Stimulated activated CD4-positive, alpha-beta T cell treated with anti-CD3 and anti-CD28 coated beads, Interleukin-4, amount 100 ng/mL, for 4 hours (primary cell): ENCODE results near the gene AMY1B.
"Not testable (repeated sequence)": the region's sequence is repeated elsewhere in the genome, so short reads cannot be mapped to it uniquely, and the experiment has no call there.

Source experiments
- DNase-seq, 2 experiments: peaks; one replicate each; pipeline ENCODE4 v3.0.0-alpha.2; 2020

AMY1B gene

DNA sequence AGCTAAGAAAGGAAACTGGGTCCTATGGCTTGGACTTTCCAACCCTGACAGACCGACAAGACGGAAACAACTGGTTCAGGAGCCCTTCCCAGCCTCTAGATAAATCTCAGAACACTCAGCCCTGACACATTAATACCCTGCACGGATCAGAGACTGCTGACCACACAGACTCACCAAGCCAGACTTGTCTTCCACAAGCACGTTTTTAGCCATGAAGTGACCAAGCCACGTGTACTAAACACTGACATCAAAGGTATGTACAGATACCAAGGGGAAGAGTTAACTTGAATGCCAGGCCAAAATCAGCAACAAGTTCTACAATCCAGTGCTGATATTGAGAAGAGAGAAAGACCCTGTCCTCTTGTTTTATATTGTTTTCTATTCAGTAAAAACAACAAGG lies at the start of gene AMY1B:
Gene AMY1B, minus strand, starts transcription at position 101 of the 400 bp plus-strand sequence. CDS start 571 bp downstream, outside the sequence.
- not testable (repeated sequence) for DNase-seq

DNA sequence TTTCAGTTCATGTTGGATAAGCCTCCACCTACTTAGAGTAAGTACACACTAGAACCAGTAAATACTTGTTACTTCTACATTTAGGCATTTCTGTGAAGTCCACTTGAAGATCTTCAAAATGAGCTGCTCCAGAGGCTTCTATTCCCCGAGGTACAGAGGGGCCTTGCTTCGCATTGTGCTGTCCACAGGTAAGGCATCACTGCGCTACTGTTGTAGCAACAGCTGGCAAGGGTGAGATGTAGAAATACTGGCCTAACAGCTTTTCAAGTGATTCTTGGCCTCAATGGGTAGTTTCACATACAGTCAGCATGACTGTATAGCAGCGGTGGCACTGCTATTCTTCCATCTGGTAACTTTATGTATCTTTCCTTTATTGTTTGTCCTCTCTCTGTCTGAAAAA lies 49.0 kb upstream of the AMY1B start:
- DNase-seq, result not testable (repeated sequence)

DNA sequence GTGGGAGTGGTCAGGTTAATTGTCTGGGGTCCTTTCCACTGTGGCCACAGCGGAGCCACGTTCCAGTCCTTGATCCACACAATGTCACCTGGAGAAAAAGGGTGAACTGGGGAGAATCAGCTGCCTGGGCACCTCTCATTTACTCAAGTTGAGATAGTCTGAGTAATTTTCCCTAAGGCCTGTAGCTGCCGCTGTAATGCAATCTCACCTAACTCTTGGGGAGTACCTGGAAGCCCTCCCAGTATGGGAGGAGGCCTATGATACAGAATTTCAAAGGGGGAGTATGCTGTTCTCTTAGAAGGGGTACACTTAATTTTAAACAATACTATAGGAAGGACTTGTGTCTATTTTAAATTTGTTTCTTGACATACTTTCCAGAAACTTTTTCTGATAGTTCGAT lies 48.4 kb upstream of the AMY1B start:
- not testable (repeated sequence) for DNase-seq

DNA sequence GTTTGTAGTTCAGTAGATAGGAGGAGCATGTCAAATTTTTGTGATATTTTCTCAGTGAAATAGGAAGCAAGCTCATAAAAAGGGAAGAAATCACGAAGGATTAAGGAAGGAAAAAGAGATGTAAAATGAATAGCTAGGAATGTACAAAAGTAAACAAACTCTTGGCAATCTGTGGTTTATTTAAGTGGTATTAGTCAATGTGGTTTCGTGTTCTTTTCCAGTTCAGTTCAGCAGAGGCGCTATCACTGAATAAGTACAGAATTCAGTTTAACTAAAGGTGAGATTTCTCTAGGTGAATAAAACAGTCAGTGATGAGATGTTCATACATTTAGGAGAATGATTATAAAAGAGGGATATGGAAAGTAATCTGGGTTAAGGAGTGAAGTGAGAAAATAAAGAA lies 42.0 kb upstream of the AMY1B start:
- not testable (repeated sequence) for DNase-seq

DNA sequence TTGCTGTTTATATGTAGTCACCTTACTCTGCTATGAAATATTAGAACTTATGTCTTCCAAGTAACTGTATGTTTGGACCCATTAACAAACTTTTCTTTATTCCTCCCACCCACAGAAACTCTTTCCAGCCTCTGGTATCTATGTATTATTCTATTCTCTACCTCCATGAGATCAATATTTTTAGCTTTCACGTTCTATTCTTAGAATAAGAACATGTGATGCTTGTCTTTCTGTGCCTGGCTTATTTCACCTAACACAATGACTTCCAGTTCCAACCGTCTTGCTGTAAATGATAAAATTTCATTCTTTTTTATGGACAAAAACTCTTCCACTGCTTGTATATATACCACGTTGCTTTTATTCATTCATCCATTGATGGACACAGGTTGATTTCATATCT lies 39.3 kb upstream of the AMY1B start:
- not testable (repeated sequence) for DNase-seq

DNA sequence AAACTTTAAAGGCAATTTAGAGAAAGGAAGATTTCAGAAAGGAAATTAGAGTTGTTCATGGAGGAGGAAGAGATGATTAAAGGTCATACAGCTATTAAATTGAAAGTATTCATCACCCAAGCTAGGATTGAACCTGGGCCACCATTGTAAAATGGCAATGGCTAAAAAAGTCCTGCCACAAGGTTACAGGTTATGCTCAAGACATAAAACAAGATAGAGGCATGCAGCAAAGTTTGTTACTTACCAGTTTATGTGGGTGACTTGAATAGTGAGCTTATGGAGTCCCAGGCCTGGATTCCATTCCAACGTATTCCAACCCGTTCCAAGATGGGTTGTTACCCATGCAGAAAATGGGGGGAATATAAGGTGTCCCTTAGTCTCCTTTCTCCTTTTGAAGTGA lies 25.5 kb upstream of the AMY1B start:
- not testable (repeated sequence) for DNase-seq

DNA sequence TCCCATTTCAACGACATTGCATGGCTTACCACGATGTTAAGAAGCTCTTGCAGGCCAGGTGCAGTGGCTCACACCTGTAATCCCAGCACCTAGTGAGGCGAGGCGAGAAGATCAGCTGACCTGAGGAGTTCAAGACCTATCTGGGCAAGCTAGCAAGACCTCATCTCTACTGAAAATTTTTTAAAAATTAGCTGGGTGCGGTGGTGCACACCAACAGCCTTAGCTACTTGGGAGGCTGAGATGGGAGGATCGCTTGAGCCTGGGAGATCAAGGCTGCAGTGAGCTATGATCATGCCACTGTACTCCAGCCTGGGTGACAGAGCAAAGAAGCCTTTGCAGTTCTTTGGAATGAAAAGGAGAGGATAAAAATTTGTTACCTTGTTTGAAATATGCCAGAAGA lies 21.4 kb upstream of the AMY1B start:
- not testable (repeated sequence) for DNase-seq

DNA sequence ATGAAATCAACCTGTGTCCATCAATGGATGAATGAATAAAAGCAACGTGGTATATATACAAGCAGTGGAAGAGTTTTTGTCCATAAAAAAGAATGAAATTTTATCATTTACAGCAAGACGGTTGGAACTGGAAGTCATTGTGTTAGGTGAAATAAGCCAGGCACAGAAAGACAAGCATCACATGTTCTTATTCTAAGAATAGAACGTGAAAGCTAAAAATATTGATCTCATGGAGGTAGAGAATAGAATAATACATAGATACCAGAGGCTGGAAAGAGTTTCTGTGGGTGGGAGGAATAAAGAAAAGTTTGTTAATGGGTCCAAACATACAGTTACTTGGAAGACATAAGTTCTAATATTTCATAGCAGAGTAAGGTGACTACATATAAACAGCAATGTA lies 14.4 kb upstream of the AMY1B start:
- not testable (repeated sequence) for DNase-seq

DNA sequence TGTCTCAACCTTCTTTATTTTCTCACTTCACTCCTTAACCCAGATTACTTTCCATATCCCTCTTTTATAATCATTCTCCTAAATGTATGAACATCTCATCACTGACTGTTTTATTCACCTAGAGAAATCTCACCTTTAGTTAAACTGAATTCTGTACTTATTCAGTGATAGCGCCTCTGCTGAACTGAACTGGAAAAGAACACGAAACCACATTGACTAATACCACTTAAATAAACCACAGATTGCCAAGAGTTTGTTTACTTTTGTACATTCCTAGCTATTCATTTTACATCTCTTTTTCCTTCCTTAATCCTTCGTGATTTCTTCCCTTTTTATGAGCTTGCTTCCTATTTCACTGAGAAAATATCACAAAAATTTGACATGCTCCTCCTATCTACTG lies 11.7 kb upstream of the AMY1B start:
- not testable (repeated sequence) for DNase-seq

DNA sequence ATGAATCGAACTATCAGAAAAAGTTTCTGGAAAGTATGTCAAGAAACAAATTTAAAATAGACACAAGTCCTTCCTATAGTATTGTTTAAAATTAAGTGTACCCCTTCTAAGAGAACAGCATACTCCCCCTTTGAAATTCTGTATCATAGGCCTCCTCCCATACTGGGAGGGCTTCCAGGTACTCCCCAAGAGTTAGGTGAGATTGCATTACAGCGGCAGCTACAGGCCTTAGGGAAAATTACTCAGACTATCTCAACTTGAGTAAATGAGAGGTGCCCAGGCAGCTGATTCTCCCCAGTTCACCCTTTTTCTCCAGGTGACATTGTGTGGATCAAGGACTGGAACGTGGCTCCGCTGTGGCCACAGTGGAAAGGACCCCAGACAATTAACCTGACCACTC lies 5.2 kb upstream of the AMY1B start:
- DNase-seq, result not testable (repeated sequence)

DNA sequence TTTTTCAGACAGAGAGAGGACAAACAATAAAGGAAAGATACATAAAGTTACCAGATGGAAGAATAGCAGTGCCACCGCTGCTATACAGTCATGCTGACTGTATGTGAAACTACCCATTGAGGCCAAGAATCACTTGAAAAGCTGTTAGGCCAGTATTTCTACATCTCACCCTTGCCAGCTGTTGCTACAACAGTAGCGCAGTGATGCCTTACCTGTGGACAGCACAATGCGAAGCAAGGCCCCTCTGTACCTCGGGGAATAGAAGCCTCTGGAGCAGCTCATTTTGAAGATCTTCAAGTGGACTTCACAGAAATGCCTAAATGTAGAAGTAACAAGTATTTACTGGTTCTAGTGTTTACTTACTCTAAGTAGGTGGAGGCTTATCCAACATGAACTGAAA lies 4.7 kb upstream of the AMY1B start:
- DNase-seq, result not testable (repeated sequence)

DNA sequence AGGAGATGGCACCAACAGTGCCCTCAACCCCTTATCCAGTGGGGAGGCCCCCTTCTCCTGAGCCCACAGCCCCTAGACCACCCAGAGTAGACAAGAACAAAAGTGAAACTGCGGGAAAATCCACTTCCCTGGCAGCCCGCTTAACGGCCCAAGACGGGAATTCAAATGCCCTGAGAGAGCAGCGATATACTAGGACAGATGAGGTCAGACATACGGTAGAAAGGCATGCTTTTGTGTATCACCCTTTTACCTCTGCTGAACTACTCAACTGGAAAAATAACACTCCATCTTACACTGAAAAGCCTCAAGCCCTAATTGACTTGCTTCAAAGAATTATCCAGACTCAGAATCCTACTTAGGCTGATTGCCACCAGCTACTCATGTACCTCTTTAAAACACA lies 1.4 kb upstream of the AMY1B start:
- DNase-seq, result not testable (repeated sequence)

DNA sequence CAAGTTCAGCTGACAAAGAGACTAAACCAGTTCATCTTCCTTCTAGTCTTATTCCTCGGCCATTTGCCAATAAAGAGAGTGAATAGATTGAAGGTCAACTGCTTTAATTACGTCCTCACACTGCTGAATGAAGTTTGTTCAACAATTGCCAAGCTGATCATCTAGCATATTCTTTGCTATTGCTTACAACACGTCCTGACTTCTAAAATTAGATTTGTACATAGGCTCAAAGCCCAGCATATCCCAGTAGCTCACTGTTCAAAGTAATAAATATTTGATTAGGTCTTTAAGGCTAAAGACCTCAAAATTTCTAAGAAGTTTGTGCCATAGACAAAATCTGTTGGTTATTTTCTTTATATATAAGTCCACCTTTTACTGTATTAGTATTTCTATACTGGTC lies 19.7 kb downstream of the AMY1B start:
- not testable (repeated sequence) for DNase-seq

DNA sequence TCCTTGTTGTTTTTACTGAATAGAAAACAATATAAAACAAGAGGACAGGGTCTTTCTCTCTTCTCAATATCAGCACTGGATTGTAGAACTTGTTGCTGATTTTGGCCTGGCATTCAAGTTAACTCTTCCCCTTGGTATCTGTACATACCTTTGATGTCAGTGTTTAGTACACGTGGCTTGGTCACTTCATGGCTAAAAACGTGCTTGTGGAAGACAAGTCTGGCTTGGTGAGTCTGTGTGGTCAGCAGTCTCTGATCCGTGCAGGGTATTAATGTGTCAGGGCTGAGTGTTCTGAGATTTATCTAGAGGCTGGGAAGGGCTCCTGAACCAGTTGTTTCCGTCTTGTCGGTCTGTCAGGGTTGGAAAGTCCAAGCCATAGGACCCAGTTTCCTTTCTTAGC lies 40.5 kb downstream of the AMY1B start, which contains the start of gene AMY1A:
Gene AMY1A, plus strand, starts transcription at position 301 of the 400 bp plus-strand sequence. CDS start 571 bp downstream, outside the sequence.
- DNase-seq, result not testable (repeated sequence)

DNA sequence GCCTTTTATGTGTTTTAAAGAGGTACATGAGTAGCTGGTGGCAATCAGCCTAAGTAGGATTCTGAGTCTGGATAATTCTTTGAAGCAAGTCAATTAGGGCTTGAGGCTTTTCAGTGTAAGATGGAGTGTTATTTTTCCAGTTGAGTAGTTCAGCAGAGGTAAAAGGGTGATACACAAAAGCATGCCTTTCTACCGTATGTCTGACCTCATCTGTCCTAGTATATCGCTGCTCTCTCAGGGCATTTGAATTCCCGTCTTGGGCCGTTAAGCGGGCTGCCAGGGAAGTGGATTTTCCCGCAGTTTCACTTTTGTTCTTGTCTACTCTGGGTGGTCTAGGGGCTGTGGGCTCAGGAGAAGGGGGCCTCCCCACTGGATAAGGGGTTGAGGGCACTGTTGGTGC lies 41.9 kb downstream of the AMY1B start:
- DNase-seq, result not testable (repeated sequence)

DNA sequence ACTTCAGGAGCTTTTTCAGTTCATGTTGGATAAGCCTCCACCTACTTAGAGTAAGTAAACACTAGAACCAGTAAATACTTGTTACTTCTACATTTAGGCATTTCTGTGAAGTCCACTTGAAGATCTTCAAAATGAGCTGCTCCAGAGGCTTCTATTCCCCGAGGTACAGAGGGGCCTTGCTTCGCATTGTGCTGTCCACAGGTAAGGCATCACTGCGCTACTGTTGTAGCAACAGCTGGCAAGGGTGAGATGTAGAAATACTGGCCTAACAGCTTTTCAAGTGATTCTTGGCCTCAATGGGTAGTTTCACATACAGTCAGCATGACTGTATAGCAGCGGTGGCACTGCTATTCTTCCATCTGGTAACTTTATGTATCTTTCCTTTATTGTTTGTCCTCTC lies 45.1 kb downstream of the AMY1B start:
- DNase-seq, result not testable (repeated sequence)

DNA sequence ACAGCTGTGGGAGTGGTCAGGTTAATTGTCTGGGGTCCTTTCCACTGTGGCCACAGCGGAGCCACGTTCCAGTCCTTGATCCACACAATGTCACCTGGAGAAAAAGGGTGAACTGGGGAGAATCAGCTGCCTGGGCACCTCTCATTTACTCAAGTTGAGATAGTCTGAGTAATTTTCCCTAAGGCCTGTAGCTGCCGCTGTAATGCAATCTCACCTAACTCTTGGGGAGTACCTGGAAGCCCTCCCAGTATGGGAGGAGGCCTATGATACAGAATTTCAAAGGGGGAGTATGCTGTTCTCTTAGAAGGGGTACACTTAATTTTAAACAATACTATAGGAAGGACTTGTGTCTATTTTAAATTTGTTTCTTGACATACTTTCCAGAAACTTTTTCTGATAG lies 45.7 kb downstream of the AMY1B start:
- DNase-seq, result not testable (repeated sequence)

DNA sequence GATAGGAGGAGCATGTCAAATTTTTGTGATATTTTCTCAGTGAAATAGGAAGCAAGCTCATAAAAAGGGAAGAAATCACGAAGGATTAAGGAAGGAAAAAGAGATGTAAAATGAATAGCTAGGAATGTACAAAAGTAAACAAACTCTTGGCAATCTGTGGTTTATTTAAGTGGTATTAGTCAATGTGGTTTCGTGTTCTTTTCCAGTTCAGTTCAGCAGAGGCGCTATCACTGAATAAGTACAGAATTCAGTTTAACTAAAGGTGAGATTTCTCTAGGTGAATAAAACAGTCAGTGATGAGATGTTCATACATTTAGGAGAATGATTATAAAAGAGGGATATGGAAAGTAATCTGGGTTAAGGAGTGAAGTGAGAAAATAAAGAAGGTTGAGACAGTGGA lies 52.1 kb downstream of the AMY1B start:
- not testable (repeated sequence) for DNase-seq

DNA sequence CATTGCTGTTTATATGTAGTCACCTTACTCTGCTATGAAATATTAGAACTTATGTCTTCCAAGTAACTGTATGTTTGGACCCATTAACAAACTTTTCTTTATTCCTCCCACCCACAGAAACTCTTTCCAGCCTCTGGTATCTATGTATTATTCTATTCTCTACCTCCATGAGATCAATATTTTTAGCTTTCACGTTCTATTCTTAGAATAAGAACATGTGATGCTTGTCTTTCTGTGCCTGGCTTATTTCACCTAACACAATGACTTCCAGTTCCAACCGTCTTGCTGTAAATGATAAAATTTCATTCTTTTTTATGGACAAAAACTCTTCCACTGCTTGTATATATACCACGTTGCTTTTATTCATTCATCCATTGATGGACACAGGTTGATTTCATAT lies 54.8 kb downstream of the AMY1B start:
- DNase-seq, result not testable (repeated sequence)
